Left lung (tissue), 10 donors: ENCODE measurements around the gene PHF2. TPM values are rescaled to one million over a fixed set of nuclear protein-coding genes. Genes with fewer than 3 reads are reported as not detected.

Source experiments
- ATAC-seq: fragments of 200-7000 bp; cut with Tn5 transposase; one replicate; pipeline ENCODE4 v1.9.1; 2020; ENCODE audit warnings: moderate library complexity
- DNase-seq, 4 donors: peaks; one replicate each; pipeline ENCODE4 v3.0.0-alpha.2; 2013 to 2020
- H3K27ac ChIP-seq, 2 donors: fragments of 200-600 bp; sonication (generic) in 1 of 2; one replicate each; pipeline versions ENCODE4 v1.5.0 to v1.8.0; 2020 to 2021
- H3K27me3 ChIP-seq, 2 donors: fragments of 200-600 bp; sonication (generic) in 1 of 2; one replicate each; pipeline versions ENCODE4 v1.5.0 to v1.8.0; 2020 to 2021
- H3K36me3 ChIP-seq, 2 donors: fragments of 200-600 bp; sonication (generic) in 1 of 2; one replicate each; pipeline versions ENCODE4 v1.5.0 to v1.8.0; 2020 to 2021
- H3K4me1 ChIP-seq, 2 donors: fragments of 200-600 bp; one replicate each; pipeline ENCODE4 v1.8.0; 2021
- H3K4me3 ChIP-seq, 2 donors: fragments of 200-600 bp; sonication (generic) in 1 of 2; one replicate each; pipeline versions ENCODE4 v1.5.0 to v1.8.0; 2020 to 2021; ENCODE audit warnings: mild to moderate bottlenecking in 1 of 2
- H3K9me3 ChIP-seq, 2 donors: fragments of 200-600 bp; sonication (generic) in 1 of 2; one replicate each; pipeline versions ENCODE4 v1.5.0 to v1.8.0; 2020 to 2021
- CTCF ChIP-seq, 2 donors: fragments of 200-600 bp; sonication (generic) in 1 of 2; IDR thresholded peaks; one replicate each; pipeline versions ENCODE4 v1.5.0 to v1.8.0; 2021; ENCODE audit warnings: antibody characterized with exemption in 2 of 2
- intact Hi-C, 2 donors: fragments of 100-400 bp; cut with DNase I; formaldehyde crosslinking; loops; one replicate each; pipeline versions ENCODE4 v1.11.2 to v1.14.2; 2022
- polyA plus RNA-seq, 6 donors: library from polyadenylated mRNA; unstranded; fragments of 120-200 nt; gene quantifications; one replicate each; pipeline ENCODE4 v1.2.1, GENCODE V29; 2013; ENCODE audit not compliant: insufficient read length in 6 of 6
- total RNA-seq, 2 donors: library from RNA; stranded (reverse); fragmentation: NEBNext Ultra II Directional; extraction: Animal tissue kit (Norgen Biotek cat#: 25700); gene quantifications; one replicate each; pipeline ENCODE4 v1.2.1, GENCODE V29; 2021
- donor health status: DM: no; HTN: yes; CAD: no.
- donor health status: DM: no; HTN: no; CAD: no.

PHF2 gene
- total and polyA plus RNA-seq, 8 donors: 29.1 to 53.7 (median 42.3) TPM

- ATAC-seq (no peak), DNase-seq (peak in 2 of 4 donors; percentile 30 to 54)
- intact Hi-C loops: no loop called here
- no peaks in the 10 kb centered on the region for H3K27me3 ChIP-seq
- H3K27ac ChIP-seq: no peak overlapping the region
- H3K4me3 ChIP-seq: no peak overlapping the region
- peaks cover 0 to 86% of the 10 kb centered on the region in 2 donors for H3K36me3 ChIP-seq
- H3K9me3 ChIP-seq: no peaks in the 10 kb centered on the region
- no peak for TF ChIP-seq CTCF (IDR thresholded peaks at IDR 0.05)
- H3K4me1 ChIP-seq: no peaks in the 10 kb centered on the region
Measured at GRCh38 chr9:93658184-93658925, 82.0 kb downstream of the PHF2 start.

GRCh38 chr9:93659044-93659836 is 82.9 kb downstream of the PHF2 start:
- no peaks in the 10 kb centered on the region for H3K4me1 ChIP-seq
- ATAC-seq (no peak), DNase-seq (peak in 2 of 4 donors; percentile 24 to 49)
- no peak overlapping the region for H3K27ac ChIP-seq
- intact Hi-C loops: no loop called here
- no peaks in the 10 kb centered on the region for H3K9me3 ChIP-seq
- H3K36me3 ChIP-seq: peaks cover 0 to 86% of the 10 kb centered on the region in 2 donors
- no peaks in the 10 kb centered on the region for H3K27me3 ChIP-seq
- no peak for TF ChIP-seq CTCF (IDR thresholded peaks at IDR 0.05)
- H3K4me3 ChIP-seq: no peak overlapping the region

- H3K27ac ChIP-seq: no peak overlapping the region
- H3K9me3 ChIP-seq: no peaks in the 10 kb centered on the region
- no peaks in the 10 kb centered on the region for H3K4me1 ChIP-seq
- no peak for ATAC-seq
- peaks cover 0 to 86% of the 10 kb centered on the region in 2 donors for H3K36me3 ChIP-seq
- TF ChIP-seq CTCF (IDR thresholded peaks at IDR 0.05): no peak
- DNase-seq: peak in 1 of 4 donors; percentile 25
- intact Hi-C loops: no loop called here
- H3K4me3 ChIP-seq: no peak overlapping the region
- no peaks in the 10 kb centered on the region for H3K27me3 ChIP-seq
Measured at GRCh38 chr9:93659837-93660177, 83.4 kb downstream of the PHF2 start.

GRCh38 chr9:93660352-93661046 is 84.1 kb downstream of the PHF2 start:
- Histone ChIP-seq H3K4me3 (no peak overlapping the region), H3K27ac (no peak overlapping the region), H3K4me1 (no peaks in the 10 kb centered on the region), H3K27me3 (no peaks in the 10 kb centered on the region), H3K9me3 (no peaks in the 10 kb centered on the region), H3K36me3 (peaks cover 0 to 87% of the 10 kb centered on the region in 2 donors)
- DNase-seq: peak in 1 of 4 donors; percentile 11
- intact Hi-C loops: no loop called here
- TF ChIP-seq CTCF (IDR thresholded peaks at IDR 0.05): no peak
- ATAC-seq: no peak

GRCh38 chr9:93661591-93661990 is 85.2 kb downstream of the PHF2 start:
- TF ChIP-seq CTCF (IDR thresholded peaks at IDR 0.05): no peak
- Histone ChIP-seq H3K27me3 (no peaks in the 10 kb centered on the region), H3K9me3 (no peaks in the 10 kb centered on the region), H3K4me1 (no peaks in the 10 kb centered on the region), H3K27ac (no peak overlapping the region), H3K4me3 (no peak overlapping the region), H3K36me3 (peaks cover 0 to 87% of the 10 kb centered on the region in 2 donors)
- DNase-seq (no peak), ATAC-seq (no peak)
- intact Hi-C loops: no loop called here
